Activated B cell treated with CpG ODN at 0.5 μM for 24 hours (primary cell): ENCODE data around the gene DTD1. TPM values are rescaled to one million over a fixed set of nuclear protein-coding genes. Genes with fewer than 3 reads are reported as not detected.

Experiments used
- ATAC-seq: fragments of 200-7000 bp; cut with Tn5 transposase; one replicate; pipeline ENCODE4 v1.10.0; 2021; ENCODE audit warnings: low read depth, mild to moderate bottlenecking, moderate library complexity
- CTCF ChIA-PET: fragments of 350-600 bp; sonication (Branson Sonifier 250); formaldehyde crosslinking; loops from one replicate; lab custom pipeline; 2021; ENCODE audit warnings: antibody characterized with exemption; lab: Charles Lee
- POLR2A ChIA-PET: fragments of 350-600 bp; sonication (Branson Sonifier 250); formaldehyde crosslinking; loops from one replicate; lab custom pipeline; 2021; ENCODE audit warnings: antibody characterized with exemption; lab: Charles Lee
- DNase-seq: peaks from one replicate; pipeline ENCODE4 v3.0.0; 2022
- H3K27ac Mint-ChIP-seq: one replicate; pipeline ENCODE4 v1.8.0; 2020; ENCODE audit warnings: mixed read lengths
- H3K27me3 Mint-ChIP-seq: one replicate; pipeline ENCODE4 v1.8.0; 2021; ENCODE audit warnings: mixed read lengths
- H3K36me3 Mint-ChIP-seq: one replicate; pipeline ENCODE4 v1.8.0; 2021; ENCODE audit warnings: low read depth, mixed read lengths
- H3K4me1 Mint-ChIP-seq: one replicate; pipeline ENCODE4 v1.8.0; 2021; ENCODE audit warnings: mixed read lengths
- H3K4me3 Mint-ChIP-seq: one replicate; pipeline ENCODE4 v1.8.0; 2020; ENCODE audit warnings: mild to moderate bottlenecking, mixed read lengths
- H3K9me3 Mint-ChIP-seq: one replicate; pipeline ENCODE4 v1.8.0; 2020; ENCODE audit warnings: mixed read lengths
- intact Hi-C: fragments of 100-400 bp; cut with micrococcal nuclease; formaldehyde crosslinking; loops from one replicate; pipeline ENCODE4 v1.15.1; 2024
- total RNA-seq: library from RNA; stranded (reverse); gene quantifications from 2 replicates; pipeline ENCODE4 v1.2.3, GENCODE V29; 2022
- TF ChIP-seq, protein P1 (sequence below): fragments of 200-600 bp; IDR thresholded peaks from one replicate; pipeline ENCODE4 v1.8.0; 2022; ENCODE audit warnings: antibody characterized with exemption, mild to moderate bottlenecking

The DTD1 gene
- total RNA-seq, 1 donor from 2014 or later = 27.5 TPM

DNA sequence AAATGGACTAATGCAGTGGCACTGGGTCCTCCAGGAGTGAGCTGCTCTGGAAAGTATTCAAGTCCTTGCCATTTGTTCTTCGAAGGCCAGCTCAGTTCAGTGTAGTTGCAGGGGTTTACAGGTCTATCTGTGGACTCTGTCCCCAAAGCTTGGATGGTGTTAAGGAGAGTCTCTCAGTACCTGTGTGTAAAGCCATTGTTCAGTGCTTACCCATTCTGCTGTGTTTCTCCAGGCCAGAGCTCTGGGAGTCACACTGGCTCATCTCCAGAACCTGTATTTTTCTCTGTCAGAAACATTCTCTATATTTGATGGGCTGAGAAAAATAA is 66.6 kb downstream of the DTD1 start:
- intact Hi-C loops = no loop called here
- no peak for DNase-seq
- POLR2A ChIA-PET = no interaction called here
- Mint-ChIP-seq H3K4me1 (peaks cover 18% of the 10 kb centered on the region), H3K27me3 (no peaks in the 10 kb centered on the region), H3K27ac (no peak overlapping the region), H3K9me3 (no peaks in the 10 kb centered on the region), H3K36me3 (peaks cover 8% of the 10 kb centered on the region), H3K4me3 (no peak overlapping the region)
- TF ChIP-seq, protein P1, sequence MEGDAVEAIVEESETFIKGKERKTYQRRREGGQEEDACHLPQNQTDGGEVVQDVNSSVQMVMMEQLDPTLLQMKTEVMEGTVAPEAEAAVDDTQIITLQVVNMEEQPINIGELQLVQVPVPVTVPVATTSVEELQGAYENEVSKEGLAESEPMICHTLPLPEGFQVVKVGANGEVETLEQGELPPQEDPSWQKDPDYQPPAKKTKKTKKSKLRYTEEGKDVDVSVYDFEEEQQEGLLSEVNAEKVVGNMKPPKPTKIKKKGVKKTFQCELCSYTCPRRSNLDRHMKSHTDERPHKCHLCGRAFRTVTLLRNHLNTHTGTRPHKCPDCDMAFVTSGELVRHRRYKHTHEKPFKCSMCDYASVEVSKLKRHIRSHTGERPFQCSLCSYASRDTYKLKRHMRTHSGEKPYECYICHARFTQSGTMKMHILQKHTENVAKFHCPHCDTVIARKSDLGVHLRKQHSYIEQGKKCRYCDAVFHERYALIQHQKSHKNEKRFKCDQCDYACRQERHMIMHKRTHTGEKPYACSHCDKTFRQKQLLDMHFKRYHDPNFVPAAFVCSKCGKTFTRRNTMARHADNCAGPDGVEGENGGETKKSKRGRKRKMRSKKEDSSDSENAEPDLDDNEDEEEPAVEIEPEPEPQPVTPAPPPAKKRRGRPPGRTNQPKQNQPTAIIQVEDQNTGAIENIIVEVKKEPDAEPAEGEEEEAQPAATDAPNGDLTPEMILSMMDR = no peak
- CTCF ChIA-PET = no interaction called here
- no peak for ATAC-seq

DNA sequence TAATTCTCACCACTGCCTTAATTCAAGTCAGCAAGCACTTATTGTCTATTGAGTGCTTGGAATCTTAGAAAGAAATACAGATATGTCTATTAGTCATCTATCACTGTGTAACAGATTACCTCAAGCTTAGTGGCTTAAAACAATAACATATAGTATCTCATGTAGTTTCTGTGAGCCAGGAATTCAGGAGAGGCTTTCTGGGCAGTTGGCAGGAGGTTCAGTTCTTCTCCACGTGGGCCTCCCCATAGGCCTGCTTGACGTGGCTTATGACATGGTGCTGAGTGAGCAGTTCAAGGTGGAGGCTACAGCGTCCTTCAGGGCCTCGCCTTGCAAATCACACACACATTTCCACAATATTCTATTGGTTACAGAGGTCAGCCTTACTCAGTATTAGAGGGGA is 69.7 kb downstream of the DTD1 start:
- ChIA-PET POLR2A (no interaction called here), CTCF (no interaction called here)
- Mint-ChIP-seq H3K9me3 (no peaks in the 10 kb centered on the region), H3K27ac (peak overlapping the region; percentile 18), H3K36me3 (peaks cover 8% of the 10 kb centered on the region), H3K27me3 (no peaks in the 10 kb centered on the region), H3K4me1 (peaks cover 18% of the 10 kb centered on the region), H3K4me3 (no peak overlapping the region)
- ATAC-seq = no peak
- DNase-seq = no peak
- intact Hi-C loops = no loop called here
- TF ChIP-seq, protein P1 = no peak

DNA sequence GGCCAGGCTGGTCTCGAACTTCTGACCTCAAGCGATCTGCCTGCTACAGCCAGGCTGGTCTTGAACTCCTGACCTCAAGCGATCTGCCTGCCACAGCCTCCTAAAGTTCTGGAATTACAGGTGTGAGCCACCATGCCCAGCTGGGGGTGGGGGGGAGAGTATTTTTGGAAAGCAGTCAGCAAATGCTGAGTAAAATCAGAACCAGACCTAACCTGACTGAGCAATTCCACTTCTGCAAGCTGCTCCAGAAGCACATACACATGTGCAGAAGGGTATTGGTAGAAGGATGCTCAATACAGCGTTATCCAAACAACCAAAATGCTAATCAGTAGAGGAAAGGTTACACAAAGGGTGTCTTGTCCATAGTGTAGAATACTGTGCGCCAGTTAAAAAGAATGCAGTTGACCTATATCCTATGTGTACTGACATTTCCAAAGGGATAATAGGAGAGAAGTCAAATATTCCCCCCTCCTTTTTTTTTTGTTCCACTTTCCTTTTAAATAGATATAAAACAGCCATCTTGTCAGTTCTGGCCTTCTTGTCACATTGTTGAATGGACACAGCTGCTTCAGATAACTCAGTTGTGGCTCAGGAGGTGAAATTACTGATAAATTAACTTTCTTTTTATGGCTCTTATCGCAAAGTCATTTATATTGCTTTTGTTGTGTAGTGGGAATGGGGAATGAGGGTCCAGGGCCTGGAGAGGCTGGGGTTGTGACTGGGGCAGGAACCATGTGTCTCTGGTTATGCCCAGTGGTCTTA is 74.6 kb downstream of the DTD1 start:
- no peak overlapping the region for H3K27ac Mint-ChIP-seq
- TF ChIP-seq, protein P1 = no peak
- H3K27me3 Mint-ChIP-seq = no peaks in the 10 kb centered on the region
- intact Hi-C loops = no loop called here
- ATAC-seq = no peak
- no peak overlapping the region for H3K4me3 Mint-ChIP-seq
- CTCF ChIA-PET = no interaction called here
- POLR2A ChIA-PET = no interaction called here
- peaks cover 16% of the 10 kb centered on the region for H3K4me1 Mint-ChIP-seq
- DNase-seq = no peak
- peaks cover 9% of the 10 kb centered on the region for H3K36me3 Mint-ChIP-seq
- H3K9me3 Mint-ChIP-seq = no peaks in the 10 kb centered on the region

DNA sequence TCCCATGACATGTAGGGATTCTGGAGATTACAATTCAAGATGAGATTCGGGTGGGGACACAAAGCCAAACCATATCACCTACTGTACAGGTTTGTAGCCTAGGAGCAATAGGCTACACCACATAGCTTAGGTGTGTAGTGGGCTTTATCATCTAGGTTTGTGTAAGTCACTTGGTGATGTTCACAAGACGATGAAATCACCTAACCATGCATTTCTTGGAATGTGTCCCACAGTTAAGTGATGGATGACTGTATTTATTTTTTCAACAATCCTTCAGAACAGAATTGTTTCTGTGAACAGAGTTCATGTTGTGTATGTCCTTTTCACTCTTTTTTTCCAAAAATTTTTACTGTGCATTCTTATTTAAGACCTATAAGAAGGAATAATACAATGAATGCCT is 76.1 kb downstream of the DTD1 start:
- ATAC-seq (no peak), DNase-seq (no peak)
- intact Hi-C loops = no loop called here
- ChIA-PET CTCF (no interaction called here), POLR2A (no interaction called here)
- Mint-ChIP-seq H3K9me3 (no peaks in the 10 kb centered on the region), H3K4me1 (peaks cover 3% of the 10 kb centered on the region), H3K27ac (no peak overlapping the region), H3K4me3 (no peak overlapping the region), H3K27me3 (no peaks in the 10 kb centered on the region), H3K36me3 (peaks cover 12% of the 10 kb centered on the region)
- TF ChIP-seq, protein P1 = no peak

DNA sequence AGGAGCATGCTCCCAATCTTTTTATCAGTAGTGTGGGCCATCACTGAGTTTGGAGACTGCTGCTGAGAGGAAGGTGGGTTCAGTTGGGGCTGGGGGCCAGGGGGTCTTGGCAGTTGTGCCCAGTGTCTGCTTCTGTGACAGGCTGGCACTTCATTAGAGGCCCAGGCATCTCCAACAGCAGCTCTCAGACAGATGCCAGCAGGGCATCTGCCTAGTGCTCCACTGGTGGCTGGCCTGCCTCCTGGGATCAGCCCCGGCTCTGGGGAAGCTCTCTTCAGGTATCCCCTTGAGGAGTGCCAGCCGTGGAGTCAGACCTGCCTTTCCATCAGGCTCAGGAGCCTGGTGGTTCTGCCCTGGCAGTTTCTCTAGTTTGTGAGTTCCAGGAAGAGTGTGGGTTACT is 77.3 kb downstream of the DTD1 start:
- DNase-seq (no peak), ATAC-seq (no peak)
- Mint-ChIP-seq H3K9me3 (no peaks in the 10 kb centered on the region), H3K4me1 (no peaks in the 10 kb centered on the region), H3K4me3 (no peak overlapping the region), H3K27ac (no peak overlapping the region), H3K36me3 (peaks cover 11% of the 10 kb centered on the region), H3K27me3 (no peaks in the 10 kb centered on the region)
- POLR2A ChIA-PET = no interaction called here
- CTCF ChIA-PET = no interaction called here
- TF ChIP-seq, protein P1 = no peak
- intact Hi-C loops = no loop called here
